Measurements from ENCODE around the gene CCDC88C.
A peak's percentile ranks its signal among the peaks of the same experiment; 100 is the strongest.

The CCDC88C gene

GRCh38 chr14:91326514-91327249 is 90.9 kb downstream of the CCDC88C start:
- no peak for DNase-seq

GRCh38 chr14:91324606-91325575 is 92.7 kb downstream of the CCDC88C start:
- peak; percentile 66 for DNase-seq

GRCh38 chr14:91323671-91324605 is 93.7 kb downstream of the CCDC88C start:
- DNase-seq, result peak; percentile 91

- DNase-seq, result no peak
Observed at GRCh38 chr14:91323031-91323430, 94.6 kb downstream of the CCDC88C start.

GRCh38 chr14:91322623-91323022 is 95.0 kb downstream of the CCDC88C start:
- DNase-seq, result no peak

GRCh38 chr14:91321131-91321530 is 96.5 kb downstream of the CCDC88C start:
- no peak for DNase-seq

GRCh38 chr14:91320266-91320665 is 97.4 kb downstream of the CCDC88C start:
- DNase-seq, result no peak

- DNase-seq, result no peak
Observed at GRCh38 chr14:91318911-91319310, 98.7 kb downstream of the CCDC88C start.

GRCh38 chr14:91317381-91318308 is 100.0 kb downstream of the CCDC88C start:
- no peak for DNase-seq

- no peak for DNase-seq
Observed at GRCh38 chr14:91316761-91317160, 100.9 kb downstream of the CCDC88C start.

GRCh38 chr14:91315844-91316267 is 101.8 kb downstream of the CCDC88C start:
- no peak for DNase-seq

GRCh38 chr14:91313852-91314251 is 103.8 kb downstream of the CCDC88C start:
- no peak for DNase-seq

- no peak for DNase-seq
Observed at GRCh38 chr14:91313154-91313850, 104.3 kb downstream of the CCDC88C start.

GRCh38 chr14:91311284-91311662 is 106.3 kb downstream of the CCDC88C start:
- no peak for DNase-seq

GRCh38 chr14:91310606-91311283 is 106.9 kb downstream of the CCDC88C start:
- no peak for DNase-seq

GRCh38 chr14:91309756-91310280 is 107.8 kb downstream of the CCDC88C start:
- no peak for DNase-seq

GRCh38 chr14:91308337-91308736 is 109.3 kb downstream of the CCDC88C start:
- no peak for DNase-seq

GRCh38 chr14:91307652-91308051 is 110.0 kb downstream of the CCDC88C start:
- DNase-seq, result no peak

- no peak for DNase-seq
Observed at GRCh38 chr14:91307046-91307445, 110.6 kb downstream of the CCDC88C start.

- DNase-seq, result no peak
Observed at GRCh38 chr14:91306547-91306946, 111.1 kb downstream of the CCDC88C start.

Measured in NCI-H1694 treated with DMSO at 0.1 percent for 48 hours (cell line).